ENCODE measurements around the gene ADAMTS7.
"Not testable (repeated sequence)": the region's sequence is repeated elsewhere in the genome, so short reads cannot be mapped to it uniquely, and the experiment has no call there.

Gene ADAMTS7

DNA sequence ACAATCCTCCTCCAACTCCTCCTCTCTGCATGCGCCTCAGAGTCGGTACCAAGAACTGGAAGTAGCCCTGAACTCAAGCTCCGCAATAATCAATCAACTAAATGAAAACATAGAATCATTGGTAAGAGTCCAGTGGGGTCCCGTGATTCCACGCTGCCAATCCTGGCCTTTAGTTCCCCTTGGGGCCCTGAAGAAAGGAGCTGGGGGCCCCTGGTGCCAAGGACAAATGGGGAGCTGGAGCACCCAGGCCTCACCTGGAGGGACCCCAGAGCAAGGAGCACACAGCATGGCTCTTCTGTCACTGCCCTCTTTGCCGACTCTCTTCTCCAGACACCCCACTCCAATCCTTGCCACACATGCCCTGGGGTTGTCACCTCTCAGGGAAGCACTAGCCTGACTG is 80.3 kb downstream of the ADAMTS7 start:
- Histone ChIP-seq H3K36me3 (ENCODE audit: control insufficient read depth, insufficient read depth, low read length) (no peaks in the 10 kb centered on the region), H3K4me1 (ENCODE audit: control insufficient read depth, insufficient read depth, low read length) (no peaks in the 10 kb centered on the region; the same call in 1 of the 2 replicates), H3K27me3 (ENCODE audit: control insufficient read depth, insufficient read depth, low read length) (no peaks in the 10 kb centered on the region), H3K4me3 (ENCODE audit: low read depth, low read length) (no peak overlapping the region), H3K9me3 (ENCODE audit: control insufficient read depth, insufficient read depth, low read length) (no peaks in the 10 kb centered on the region), H3K9ac (ENCODE audit: low read depth, low read length) (no peak overlapping the region), H3K27ac (ENCODE audit: low read depth, low read length) (no peak overlapping the region)

DNA sequence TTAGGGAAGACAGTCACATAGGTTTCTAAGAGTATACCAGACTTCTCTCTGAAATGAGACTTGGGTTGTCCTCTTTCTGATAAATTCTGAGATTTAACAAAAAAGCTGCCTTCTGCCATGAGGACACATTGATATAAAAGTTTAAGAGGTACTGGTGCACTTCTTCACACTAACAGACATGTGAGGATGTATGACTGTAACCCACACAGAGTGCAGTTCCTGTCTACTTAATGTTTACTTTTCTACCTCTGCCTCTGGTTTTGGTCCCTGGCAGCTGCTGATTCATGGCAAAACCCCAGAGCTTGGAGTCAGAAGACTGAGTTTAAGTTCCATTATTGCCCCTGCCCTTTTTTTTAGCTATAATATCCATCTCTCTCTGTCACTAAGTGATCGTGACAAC is 82.8 kb downstream of the ADAMTS7 start:
- H3K9me3 ChIP-seq (ENCODE audit: control insufficient read depth, insufficient read depth, low read length); H3K4me1 ChIP-seq (ENCODE audit: control insufficient read depth, insufficient read depth, low read length); H3K9ac ChIP-seq (ENCODE audit: low read depth, low read length); H3K27ac ChIP-seq (ENCODE audit: low read depth, low read length); H3K36me3 ChIP-seq (ENCODE audit: control insufficient read depth, insufficient read depth, low read length); H3K27me3 ChIP-seq (ENCODE audit: control insufficient read depth, insufficient read depth, low read length); H3K4me3 ChIP-seq (ENCODE audit: low read depth, low read length): not testable (repeated sequence)

DNA sequence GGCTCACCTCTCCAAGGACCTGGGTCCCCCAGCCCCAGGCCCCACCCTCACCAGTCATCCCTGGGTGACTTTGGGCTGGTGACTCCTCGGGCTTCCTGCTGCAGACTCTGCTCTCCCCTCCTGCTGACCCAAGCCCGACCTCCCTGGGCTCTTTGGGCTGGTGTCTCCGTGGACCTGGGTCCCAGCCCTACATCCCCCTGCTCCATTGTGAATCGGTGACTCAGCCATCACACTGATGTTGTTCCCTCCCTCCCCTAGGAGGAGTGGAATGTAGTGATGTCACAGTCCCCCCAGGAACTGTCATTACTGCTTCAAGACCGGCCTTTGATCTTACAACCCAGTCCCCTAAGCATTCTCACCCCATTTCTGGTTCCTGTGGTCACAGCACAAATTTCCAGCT is 83.7 kb downstream of the ADAMTS7 start:
- peak overlapping the region; percentile 66 for H3K27ac ChIP-seq (ENCODE audit: low read depth, low read length)
- H3K36me3 ChIP-seq (ENCODE audit: control insufficient read depth, insufficient read depth, low read length) = no peaks in the 10 kb centered on the region
- no peaks in the 10 kb centered on the region for H3K9me3 ChIP-seq (ENCODE audit: control insufficient read depth, insufficient read depth, low read length)
- no peak overlapping the region for H3K9ac ChIP-seq (ENCODE audit: low read depth, low read length)
- no peak overlapping the region for H3K4me3 ChIP-seq (ENCODE audit: low read depth, low read length)
- no peaks in the 10 kb centered on the region; the same call in 1 of the 2 replicates for H3K4me1 ChIP-seq (ENCODE audit: control insufficient read depth, insufficient read depth, low read length)
- no peaks in the 10 kb centered on the region for H3K27me3 ChIP-seq (ENCODE audit: control insufficient read depth, insufficient read depth, low read length)

DNA sequence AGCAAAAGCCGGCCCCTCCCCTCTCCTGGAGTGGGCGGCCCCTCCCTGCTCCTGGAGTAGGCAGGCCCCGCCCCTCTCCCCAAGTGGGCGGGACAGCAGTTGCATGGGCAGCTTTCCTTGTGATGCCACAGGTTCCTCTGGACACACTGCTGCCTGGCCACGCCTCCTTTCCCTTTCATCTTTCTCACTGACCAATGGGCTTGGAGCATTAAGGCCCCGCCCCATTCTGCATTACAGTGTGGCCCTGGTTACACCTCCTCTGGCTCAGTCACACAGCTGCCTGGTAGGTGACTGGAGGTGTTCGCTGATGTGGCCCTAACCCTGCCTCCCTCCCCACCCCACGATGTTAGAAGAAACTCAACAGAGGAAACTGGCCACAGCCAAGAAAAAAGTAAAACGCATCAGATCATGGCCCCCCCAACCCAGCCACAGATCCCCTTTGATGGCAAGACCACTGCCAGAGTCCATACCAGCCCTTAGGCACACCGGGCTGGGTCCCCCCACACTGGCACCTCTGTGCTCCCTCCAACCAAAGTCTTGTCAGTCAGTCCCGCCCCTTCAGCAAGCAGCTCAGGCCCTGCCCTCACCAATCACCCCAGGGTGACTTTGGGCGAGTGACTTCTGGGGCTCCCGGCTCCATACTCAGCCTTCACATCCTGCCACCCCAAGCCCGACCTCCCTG is 84.3 kb downstream of the ADAMTS7 start:
- Histone ChIP-seq H3K4me1 (ENCODE audit: control insufficient read depth, insufficient read depth, low read length) (no peaks in the 10 kb centered on the region; the same call in 1 of the 2 replicates), H3K4me3 (ENCODE audit: low read depth, low read length) (no peak overlapping the region), H3K27me3 (ENCODE audit: control insufficient read depth, insufficient read depth, low read length) (no peaks in the 10 kb centered on the region), H3K9me3 (ENCODE audit: control insufficient read depth, insufficient read depth, low read length) (no peaks in the 10 kb centered on the region), H3K36me3 (ENCODE audit: control insufficient read depth, insufficient read depth, low read length) (no peaks in the 10 kb centered on the region), H3K27ac (ENCODE audit: low read depth, low read length) (peak overlapping the region; percentile 66), H3K9ac (ENCODE audit: low read depth, low read length) (no peak overlapping the region)

DNA sequence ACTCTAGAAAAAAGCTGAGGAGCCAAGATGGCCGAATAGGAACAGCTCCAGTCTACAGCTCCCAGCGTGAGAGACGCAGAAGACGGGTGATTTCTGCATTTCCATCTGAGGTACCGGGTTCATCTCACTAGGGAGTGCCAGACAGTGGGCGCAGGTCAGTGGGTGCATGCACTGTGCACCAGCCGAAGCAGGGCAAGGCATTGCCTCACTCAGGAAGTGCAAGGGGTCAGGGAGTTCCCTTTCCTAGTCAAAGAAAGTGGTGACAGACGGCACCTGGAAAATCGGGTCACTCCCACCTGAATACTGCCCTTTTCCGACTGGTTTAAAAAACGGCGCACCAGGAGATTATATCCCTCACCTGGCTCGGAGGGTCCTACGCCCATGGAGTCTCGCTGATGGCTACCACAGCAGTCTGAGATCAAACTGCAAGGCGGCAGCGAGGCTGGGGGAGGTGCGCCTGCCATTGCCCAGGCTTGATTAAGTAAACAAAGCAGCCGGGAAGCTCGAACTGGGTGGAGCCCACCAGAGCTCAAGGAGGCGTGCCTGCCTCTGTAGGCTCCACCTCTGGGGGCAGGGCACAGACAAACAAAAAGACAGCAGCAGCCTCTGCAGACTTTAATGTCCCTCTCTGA is 91.3 kb downstream of the ADAMTS7 start:
- H3K9ac ChIP-seq (ENCODE audit: low read depth, low read length); H3K27ac ChIP-seq (ENCODE audit: low read depth, low read length); H3K4me3 ChIP-seq (ENCODE audit: low read depth, low read length); H3K36me3 ChIP-seq (ENCODE audit: control insufficient read depth, insufficient read depth, low read length); H3K27me3 ChIP-seq (ENCODE audit: control insufficient read depth, insufficient read depth, low read length); H3K9me3 ChIP-seq (ENCODE audit: control insufficient read depth, insufficient read depth, low read length); H3K4me1 ChIP-seq (ENCODE audit: control insufficient read depth, insufficient read depth, low read length): not testable (repeated sequence)

DNA sequence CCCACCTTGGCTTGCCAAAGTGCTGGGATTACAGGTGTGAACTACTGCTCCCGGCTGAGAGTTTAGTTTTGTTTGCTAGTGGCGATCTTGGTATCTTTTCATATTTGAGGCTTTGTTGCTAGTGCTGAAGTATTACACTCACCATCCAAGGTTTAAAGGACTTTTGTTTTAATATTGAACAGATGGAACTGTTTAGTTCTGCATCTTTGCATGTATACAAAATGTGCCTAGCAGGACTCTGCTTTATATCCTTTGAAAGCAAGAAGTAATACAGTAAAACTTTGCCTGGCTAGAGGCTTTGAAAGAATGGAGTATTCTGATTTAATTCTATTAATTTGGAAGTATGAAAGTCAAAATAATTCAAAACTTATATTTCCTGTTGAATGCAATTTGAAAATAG is 92.4 kb downstream of the ADAMTS7 start:
- H3K36me3 ChIP-seq (ENCODE audit: control insufficient read depth, insufficient read depth, low read length) = no peaks in the 10 kb centered on the region
- no peaks in the 10 kb centered on the region for H3K27me3 ChIP-seq (ENCODE audit: control insufficient read depth, insufficient read depth, low read length)
- H3K9ac ChIP-seq (ENCODE audit: low read depth, low read length) = no peak overlapping the region
- H3K4me3 ChIP-seq (ENCODE audit: low read depth, low read length) = no peak overlapping the region
- no peak overlapping the region for H3K27ac ChIP-seq (ENCODE audit: low read depth, low read length)
- H3K9me3 ChIP-seq (ENCODE audit: control insufficient read depth, insufficient read depth, low read length) = peaks cover 9% of the 10 kb centered on the region
- no peaks in the 10 kb centered on the region for H3K4me1 ChIP-seq (ENCODE audit: control insufficient read depth, insufficient read depth, low read length)

DNA sequence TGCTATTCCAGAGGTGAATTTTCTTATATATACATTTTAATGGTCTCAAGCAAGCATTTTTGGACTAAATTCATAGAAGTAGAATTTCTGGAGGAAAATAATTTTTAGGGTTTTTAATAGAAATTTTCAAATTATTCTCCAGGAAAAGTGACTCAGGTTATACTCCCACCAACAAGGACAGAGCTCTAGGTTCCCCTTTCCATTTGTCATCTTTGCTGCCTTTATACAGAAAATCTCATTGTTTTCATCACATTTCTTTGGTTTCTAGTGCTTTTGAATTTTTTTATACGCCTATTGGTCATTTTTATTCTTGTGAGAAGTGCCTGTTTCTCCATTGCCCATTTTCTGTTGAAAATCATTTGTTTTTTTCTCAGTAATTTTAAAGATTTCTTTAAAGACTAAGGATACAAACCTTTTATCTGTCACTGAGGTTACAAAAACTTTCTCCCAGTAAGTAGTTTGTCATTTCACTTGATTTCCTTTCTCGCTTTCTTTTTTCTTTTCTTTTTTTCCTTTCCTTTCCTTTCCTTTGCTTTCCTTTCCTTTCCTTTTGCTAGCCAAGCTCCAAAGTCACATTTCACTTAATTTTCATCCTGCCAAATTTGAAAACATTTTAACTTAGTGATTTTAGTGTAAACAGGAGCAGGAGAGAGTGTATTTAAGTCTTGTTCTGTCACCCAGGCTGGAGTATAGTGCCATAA is 93.2 kb downstream of the ADAMTS7 start:
- Histone ChIP-seq H3K4me3 (ENCODE audit: low read depth, low read length) (no peak overlapping the region), H3K36me3 (ENCODE audit: control insufficient read depth, insufficient read depth, low read length) (no peaks in the 10 kb centered on the region), H3K9ac (ENCODE audit: low read depth, low read length) (no peak overlapping the region), H3K27ac (ENCODE audit: low read depth, low read length) (no peak overlapping the region), H3K4me1 (ENCODE audit: control insufficient read depth, insufficient read depth, low read length) (no peaks in the 10 kb centered on the region), H3K27me3 (ENCODE audit: control insufficient read depth, insufficient read depth, low read length) (no peaks in the 10 kb centered on the region), H3K9me3 (ENCODE audit: control insufficient read depth, insufficient read depth, low read length) (peaks cover 9% of the 10 kb centered on the region)

DNA sequence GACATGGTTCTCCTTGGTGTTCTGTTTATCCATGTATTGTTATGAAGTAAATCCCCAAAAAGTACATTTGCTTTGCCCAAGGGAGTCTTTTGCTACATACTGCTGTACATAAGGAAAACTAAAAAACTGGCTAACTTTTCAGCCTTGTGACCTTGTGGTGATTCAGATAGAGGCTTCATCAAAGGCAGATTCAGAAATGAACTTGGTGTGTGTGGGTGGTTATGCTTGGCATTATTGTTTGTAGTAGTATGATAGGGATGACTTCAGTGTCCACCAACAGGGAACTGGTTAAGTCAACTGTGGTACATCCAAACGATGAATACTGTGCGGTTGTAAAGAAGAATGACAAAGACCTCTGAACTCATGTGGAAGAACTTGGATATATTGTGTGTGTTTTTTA is 94.6 kb downstream of the ADAMTS7 start:
- H3K9ac ChIP-seq (ENCODE audit: low read depth, low read length) = no peak overlapping the region
- no peak overlapping the region for H3K27ac ChIP-seq (ENCODE audit: low read depth, low read length)
- no peaks in the 10 kb centered on the region for H3K4me1 ChIP-seq (ENCODE audit: control insufficient read depth, insufficient read depth, low read length)
- H3K36me3 ChIP-seq (ENCODE audit: control insufficient read depth, insufficient read depth, low read length) = no peaks in the 10 kb centered on the region
- no peak overlapping the region for H3K4me3 ChIP-seq (ENCODE audit: low read depth, low read length)
- H3K9me3 ChIP-seq (ENCODE audit: control insufficient read depth, insufficient read depth, low read length) = peaks cover 9% of the 10 kb centered on the region
- no peaks in the 10 kb centered on the region for H3K27me3 ChIP-seq (ENCODE audit: control insufficient read depth, insufficient read depth, low read length)

DNA sequence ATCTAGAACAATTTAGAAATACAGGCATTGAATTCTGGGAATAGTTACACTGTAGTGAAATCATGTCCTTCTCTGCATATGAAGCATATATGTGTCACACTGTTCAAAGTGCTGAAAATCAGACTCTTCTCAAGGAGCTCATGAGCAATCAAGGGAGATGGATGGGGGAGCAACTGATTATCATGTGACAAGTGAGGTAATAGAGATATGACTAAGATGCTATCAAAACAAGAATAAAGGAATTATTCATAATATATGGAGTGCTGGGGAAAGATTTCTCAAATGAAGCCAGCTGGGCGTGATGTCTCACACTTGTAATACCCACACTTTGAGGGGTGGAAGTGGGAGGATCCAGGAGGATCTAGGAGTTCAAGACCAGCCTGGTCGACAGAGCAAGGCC is 95.3 kb downstream of the ADAMTS7 start:
- Histone ChIP-seq H3K9me3 (ENCODE audit: control insufficient read depth, insufficient read depth, low read length) (peaks cover 9% of the 10 kb centered on the region), H3K4me1 (ENCODE audit: control insufficient read depth, insufficient read depth, low read length) (no peaks in the 10 kb centered on the region), H3K9ac (ENCODE audit: low read depth, low read length) (no peak overlapping the region), H3K4me3 (ENCODE audit: low read depth, low read length) (no peak overlapping the region), H3K36me3 (ENCODE audit: control insufficient read depth, insufficient read depth, low read length) (no peaks in the 10 kb centered on the region), H3K27ac (ENCODE audit: low read depth, low read length) (no peak overlapping the region), H3K27me3 (ENCODE audit: control insufficient read depth, insufficient read depth, low read length) (no peaks in the 10 kb centered on the region)

DNA sequence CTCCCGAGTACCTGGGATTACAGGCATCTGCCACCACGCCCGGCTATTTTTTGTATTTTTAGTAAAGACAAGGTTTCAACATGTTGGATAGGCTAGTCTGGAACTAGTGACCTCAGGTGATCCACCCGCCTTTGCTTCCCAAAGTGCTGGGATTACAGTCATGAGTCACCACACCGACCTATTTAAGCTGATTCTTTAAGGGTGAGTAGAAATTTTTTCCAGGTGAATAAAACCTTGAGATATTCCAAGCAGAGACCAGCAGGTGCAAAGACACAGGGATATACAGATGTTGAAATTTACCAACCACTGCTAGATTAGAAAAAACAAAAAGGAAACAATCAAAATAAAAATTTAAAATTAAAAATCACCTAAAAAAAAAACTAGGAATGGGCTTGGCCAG is 95.8 kb downstream of the ADAMTS7 start:
- Histone ChIP-seq H3K4me3 (ENCODE audit: low read depth, low read length) (no peak overlapping the region), H3K27me3 (ENCODE audit: control insufficient read depth, insufficient read depth, low read length) (no peaks in the 10 kb centered on the region), H3K9ac (ENCODE audit: low read depth, low read length) (no peak overlapping the region), H3K9me3 (ENCODE audit: control insufficient read depth, insufficient read depth, low read length) (peaks cover 9% of the 10 kb centered on the region), H3K4me1 (ENCODE audit: control insufficient read depth, insufficient read depth, low read length) (no peaks in the 10 kb centered on the region), H3K27ac (ENCODE audit: low read depth, low read length) (no peak overlapping the region), H3K36me3 (ENCODE audit: control insufficient read depth, insufficient read depth, low read length) (no peaks in the 10 kb centered on the region)

DNA sequence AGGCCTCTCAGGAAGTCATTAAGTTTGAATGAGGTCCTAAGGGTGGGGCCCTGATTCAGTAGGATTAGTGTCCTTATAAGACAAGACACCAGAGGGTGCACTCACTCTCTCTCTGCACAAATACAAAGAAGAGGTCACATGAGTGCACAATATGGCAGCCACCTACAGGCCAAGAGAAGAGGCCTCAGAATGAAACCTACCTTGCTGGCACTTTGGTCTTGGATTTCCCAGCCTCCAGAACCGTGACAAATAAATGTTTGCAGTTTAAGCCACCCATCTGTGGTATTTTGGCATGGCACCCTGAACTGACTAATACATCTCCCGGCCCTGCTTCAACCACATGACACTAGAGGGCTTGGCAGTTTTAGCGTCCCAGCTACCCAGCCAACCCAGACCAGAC is 96.4 kb downstream of the ADAMTS7 start:
- Histone ChIP-seq H3K4me3 (ENCODE audit: low read depth, low read length) (no peak overlapping the region), H3K27ac (ENCODE audit: low read depth, low read length) (no peak overlapping the region), H3K4me1 (ENCODE audit: control insufficient read depth, insufficient read depth, low read length) (no peaks in the 10 kb centered on the region), H3K36me3 (ENCODE audit: control insufficient read depth, insufficient read depth, low read length) (no peaks in the 10 kb centered on the region), H3K9ac (ENCODE audit: low read depth, low read length) (no peak overlapping the region), H3K27me3 (ENCODE audit: control insufficient read depth, insufficient read depth, low read length) (peaks cover 3% of the 10 kb centered on the region; the same call in 1 of the 2 replicates), H3K9me3 (ENCODE audit: control insufficient read depth, insufficient read depth, low read length) (peaks cover 9% of the 10 kb centered on the region)
